H1 (cell line): ENCODE measurements around the gene GNAQ. TPM values are rescaled to one million over a fixed set of nuclear protein-coding genes. Genes with fewer than 3 reads are reported as not detected.

Source experiments
- CTCF ChIA-PET: fragments of 300-600 bp; sonication (Branson Sonifier 250); formaldehyde crosslinking; loops from one replicate; lab custom pipeline; 2021; ENCODE audit not compliant: partially characterized antibody; lab: Charles Lee
- POLR2A ChIA-PET: fragments of 300-600 bp; sonication (Branson Sonifier 250); formaldehyde crosslinking; loops from one replicate; lab custom pipeline; 2021; ENCODE audit warnings: inconsistent platforms; ENCODE audit not compliant: partially characterized antibody; lab: Charles Lee
- DNase-seq, 2 experiments: peaks; one replicate each; pipeline versions ENCODE4 v3.0.0 to v3.0.0-alpha.2; 2010 to 2022; ENCODE audit warnings: low spot score in 2 of 2, low read depth in 1 of 2, mixed read lengths in 1 of 2
- FAIRE-seq: peaks from 2 replicates; lab custom pipeline; 2011; peaks lifted over from hg19 to GRCh38; lab: Jason Lieb, UNC
- H2AFZ ChIP-seq: 2 replicates; pipeline ENCODE4 v1.8.1; 2012; ENCODE audit warnings: low read length, inconsistent platforms
- H2AK5ac ChIP-seq: 2 replicates; pipeline ENCODE4 v1.6.1; 2013; ENCODE audit warnings: low read depth, low read length
- H2BK120ac ChIP-seq: replicated peaks from 2 replicates; pipeline ENCODE3; 2013; ENCODE audit warnings: low read depth, low read length, inconsistent platforms
- H2BK12ac ChIP-seq: 2 replicates; pipeline ENCODE4 v1.6.1; 2013; ENCODE audit warnings: low read depth, low read length
- H2BK15ac ChIP-seq: 2 replicates; pipeline ENCODE4 v1.6.1; 2013; ENCODE audit warnings: low read length
- H2BK20ac ChIP-seq: 2 replicates; pipeline ENCODE4 v1.6.1; 2013; ENCODE audit warnings: low read length
- H2BK5ac ChIP-seq: 2 replicates; pipeline ENCODE4 v1.6.1; 2013; ENCODE audit warnings: low read depth, low read length
- H3K14ac ChIP-seq: 2 replicates; pipeline ENCODE4 v1.6.1; 2013; ENCODE audit warnings: inconsistent platforms; ENCODE audit not compliant: insufficient read length
- H3K18ac ChIP-seq: 2 replicates; pipeline ENCODE4 v1.6.1; 2013; ENCODE audit warnings: low read length; ENCODE audit errors: extremely low read depth
- H3K23ac ChIP-seq: 2 replicates; pipeline ENCODE4 v1.6.1; 2013; ENCODE audit warnings: inconsistent platforms; ENCODE audit not compliant: insufficient read length
- H3K23me2 ChIP-seq: 2 replicates; pipeline ENCODE4 v1.6.1; 2013; ENCODE audit warnings: low read depth, low read length
- H3K27ac ChIP-seq: 2 replicates; pipeline ENCODE4 v1.6.1; 2011; ENCODE audit warnings: low read depth, low read length, inconsistent platforms
- H3K27me3 ChIP-seq, 4 experiments: replicated peaks in 1 of 4; 1 replicate in 1 of 4; 2 replicates in 3 of 4; pipeline versions ENCODE4 v1.6.1 to v1.8.1; 2011 to 2013; ENCODE audit warnings: low read length in 3 of 4, mild to moderate bottlenecking in 3 of 4, inconsistent platforms in 2 of 4, mixed read lengths in 2 of 4, moderate library complexity in 1 of 4; ENCODE audit not compliant: control insufficient read depth in 3 of 4, insufficient read depth in 3 of 4; ENCODE audit errors: extremely low read depth in 1 of 4
- H3K36me3 ChIP-seq, 4 experiments: 2 replicates each; pipeline versions ENCODE4 v1.6.1 to v1.8.1; 2011 to 2013; ENCODE audit warnings: mild to moderate bottlenecking in 4 of 4, low read length in 3 of 4, moderate library complexity in 2 of 4, control low read depth in 1 of 4, inconsistent platforms in 1 of 4; ENCODE audit not compliant: insufficient read depth in 4 of 4, control insufficient read depth in 2 of 4
- H3K4ac ChIP-seq: replicated peaks from 2 replicates; pipeline ENCODE3; 2013; ENCODE audit warnings: low read length, low read depth, mixed read lengths, inconsistent platforms; ENCODE audit not compliant: insufficient read length
- H3K4me1 ChIP-seq, 4 experiments: replicated peaks in 1 of 4; 1 replicate in 1 of 4; 2 replicates in 3 of 4; pipeline versions ENCODE4 v1.6.1 to v1.8.1; 2011 to 2013; ENCODE audit warnings: low read length in 3 of 4, inconsistent platforms in 2 of 4, mixed read lengths in 1 of 4; ENCODE audit not compliant: insufficient read depth in 4 of 4, control insufficient read depth in 3 of 4
- H3K4me2 ChIP-seq, 2 experiments: 2 replicates each; pipeline versions ENCODE4 v1.6.1 to v1.8.1; 2011 to 2013; ENCODE audit warnings: low read depth in 2 of 2, low read length in 2 of 2, control low read depth in 1 of 2, inconsistent platforms in 1 of 2, mild to moderate bottlenecking in 1 of 2; ENCODE audit not compliant: insufficient read depth in 1 of 2
- H3K4me3 ChIP-seq, 4 experiments: fragments of 200-600, 300-600 bp in 1 of 4; sonication (generic), shearing (Covaris generic), sonication (Bioruptor Twin) in 1 of 4; 2 replicates each; pipeline versions ENCODE4 v1.5.1 to v1.8.1; 2011 to 2016; ENCODE audit warnings: low read length in 4 of 4, low read depth in 3 of 4, control low read depth in 2 of 4, inconsistent platforms in 2 of 4, mild to moderate bottlenecking in 2 of 4, mixed read lengths in 1 of 4, moderate library complexity in 1 of 4; ENCODE audit not compliant: insufficient read depth in 2 of 4; ENCODE audit errors: extremely low read depth in 1 of 4
- H3K56ac ChIP-seq: replicated peaks from 2 replicates; pipeline ENCODE3; 2013; ENCODE audit warnings: low read depth, mild to moderate bottlenecking, mixed read lengths, low read length, inconsistent platforms; ENCODE audit not compliant: insufficient read length
- H3K79me1 ChIP-seq: 2 replicates; pipeline ENCODE4 v1.6.1; 2013; ENCODE audit warnings: low read depth, low read length, control low read depth
- H3K79me2 ChIP-seq, 2 experiments: 2 replicates each; pipeline versions ENCODE4 v1.6.1 to v1.8.1; 2012 to 2013; ENCODE audit warnings: low read length in 2 of 2, mild to moderate bottlenecking in 2 of 2, inconsistent platforms in 1 of 2; ENCODE audit not compliant: insufficient read depth in 2 of 2, control insufficient read depth in 1 of 2
- H3K9ac ChIP-seq, 4 experiments: replicated peaks in 1 of 4; 1 replicate in 1 of 4; 2 replicates in 3 of 4; pipeline versions ENCODE4 v1.6.1 to v1.8.1; 2011 to 2013; ENCODE audit warnings: low read depth in 3 of 4, low read length in 3 of 4, control low read depth in 2 of 4, mild to moderate bottlenecking in 2 of 4, moderate library complexity in 2 of 4, inconsistent platforms in 1 of 4; ENCODE audit errors: extremely low read depth in 1 of 4
- H3K9me3 ChIP-seq, 2 experiments: 2 replicates each; pipeline versions ENCODE4 v1.6.1 to v1.8.1; 2012 to 2013; ENCODE audit warnings: mild to moderate bottlenecking in 2 of 2, moderate library complexity in 2 of 2, control low read depth in 1 of 2, inconsistent platforms in 1 of 2, low read depth in 1 of 2, low read length in 1 of 2, mixed read lengths in 1 of 2; ENCODE audit not compliant: insufficient read depth in 2 of 2
- H4K20me1 ChIP-seq, 2 experiments: replicated peaks in 1 of 2; 2 replicates each; pipeline versions ENCODE3 to v1.8.1; 2011 to 2013; ENCODE audit warnings: inconsistent platforms in 2 of 2, low read length in 2 of 2, mild to moderate bottlenecking in 1 of 2; ENCODE audit not compliant: insufficient read depth in 2 of 2, control insufficient read depth in 1 of 2
- H4K5ac ChIP-seq: 2 replicates; pipeline ENCODE4 v1.6.1; 2013; ENCODE audit warnings: low read length, low read depth, mixed read lengths, inconsistent platforms; ENCODE audit not compliant: insufficient read length
- H4K8ac ChIP-seq: 2 replicates; pipeline ENCODE4 v1.8.0; 2013; ENCODE audit warnings: mild to moderate bottlenecking, moderate library complexity, low read length, inconsistent platforms; ENCODE audit not compliant: insufficient read depth; ENCODE audit errors: extremely low read depth
- H4K91ac ChIP-seq: replicated peaks from 2 replicates; pipeline ENCODE3; 2013; ENCODE audit warnings: low read length, mixed read lengths, inconsistent platforms; ENCODE audit not compliant: insufficient read length
- YY1 ChIP-seq: IDR thresholded peaks from 2 replicates; pipeline ENCODE4 v1.6.1; 2011; ENCODE audit warnings: low read depth, mild to moderate bottlenecking, low read length
- WGBS, 2 experiments: shearing (Covaris generic) in 1 of 2; methylation state at CpG; one replicate each; pipeline versions ENCODE4 v1.1.6 to v1.1.7; 2013 to 2015; ENCODE audit warnings: low lambda C conversion rate in 2 of 2, mixed read lengths in 2 of 2, inconsistent platforms in 1 of 2, low coverage in 1 of 2, missing lambda C conversion rate in 1 of 2; ENCODE audit not compliant: insufficient replicate concordance in 2 of 2, insufficient coverage in 1 of 2, insufficient read length in 1 of 2; ENCODE audit errors: extremely low coverage in 1 of 2, missing lambda C conversion rate in 1 of 2; 5-methylcytosine and 5-hydroxymethylcytosine counted together
- polyA plus RNA-seq, 7 experiments: library from polyadenylated mRNA; depleted of rRNA in 3 of 7; stranded (reverse) in 5 of 7; unstranded in 2 of 7; fragments of >200 nt in 5 of 7; fragments of 200-250 nt in 2 of 7; gene quantifications; 1 replicate in 5 of 7; 2 replicates in 1 of 7; 4 replicates in 1 of 7; pipeline versions ENCODE4 v1.2.1 to v1.2.3, GENCODE V29; 2011 to 2013; ENCODE audit warnings: missing spikeins in 2 of 7, mixed read lengths in 2 of 7
- total RNA-seq: library from RNA; stranded (reverse); fragmentation: NEBNext Ultra II Directional; extraction: Animal tissue kit (Norgen Biotek cat#: 25700); gene quantifications from 2 replicates; pipeline ENCODE4 v1.2.1, GENCODE V29; 2021

Gene GNAQ
- total and polyA plus RNA-seq, 2 of the 8 experiments (the other 6 are each of a cell fraction or from before 2014, with no cell fraction given) = 22.8 to 63.8 TPM

- Histone ChIP-seq H3K9me3 (no peaks in the 10 kb centered on the region), H2BK120ac (no peak overlapping the region), H4K20me1 (peaks cover 3 to 4% of the 10 kb centered on the region in 2 experiments), H3K4me3 (no peak overlapping the region), H3K79me1 (peaks cover 7% of the 10 kb centered on the region), H2BK12ac (no peak overlapping the region), H3K4me2 (no peak overlapping the region), H3K23me2 (no peaks in the 10 kb centered on the region), H2AFZ (no peak overlapping the region), H3K79me2 (peaks cover 0 to 74% of the 10 kb centered on the region in 2 experiments; a peak in 3 of 4 replicates), H4K91ac (no peak overlapping the region), H4K8ac (no peak overlapping the region), H3K27me3 (no peaks in the 10 kb centered on the region), H2BK15ac (no peak overlapping the region), H3K56ac (no peak overlapping the region), H3K27ac (no peak overlapping the region), H3K4me1 (peaks cover under 1 to 4% (median 2%) of the 10 kb centered on the region in 4 experiments; a peak in 5 of 7 replicates), H2AK5ac (no peak overlapping the region), H2BK5ac (no peak overlapping the region), H3K18ac (no peak overlapping the region), H3K9ac (no peak overlapping the region), H3K23ac (no peak overlapping the region), H3K14ac (no peak overlapping the region), H3K4ac (no peak overlapping the region), H2BK20ac (no peak overlapping the region), H3K36me3 (no peaks in the 10 kb centered on the region), H4K5ac (no peak overlapping the region)
- ChIA-PET POLR2A (interaction anchor here (0.6 kb wide), 1 partner anchor 57 kb away, joined by 6 read pairs; no protein-coding TSS in a partner anchor), CTCF (interaction anchor here (1.0 to 2.9 kb wide), 5 partner anchors 26 to 85 kb away, joined by 3 to 16 read pairs (median 8); no protein-coding TSS in a partner anchor)
- no peak for DNase-seq
- no peak for TF ChIP-seq YY1
- FAIRE-seq = no peak
- 92% methylated on average over 5 of the region's 5 CpGs; no CpG with 5 or more reads in 1 of the 2 experiments for WGBS, 2 experiments
These were observed 81.7 kb downstream of the GNAQ start for GRCh38 chr9:77949751-77950436.
